Liver (tissue), 9 donors: Measurements from ENCODE around the gene OR2A5. TPM values are rescaled to one million over a fixed set of nuclear protein-coding genes. Genes with fewer than 3 reads are reported as not detected.

ENCODE experiments used
- DNase-seq: peaks from one replicate; pipeline ENCODE4 v3.0.0-alpha.2; 2017; ENCODE audit warnings: low spot score
- H3K27ac ChIP-seq, 2 donors: one replicate each; pipeline ENCODE4 v1.7.0; 2013; ENCODE audit warnings: inconsistent platforms in 2 of 2, low read length in 2 of 2, control low read depth in 1 of 2, low read depth in 1 of 2, mild to moderate bottlenecking in 1 of 2
- H3K27me3 ChIP-seq, 4 donors: one replicate each; pipeline versions ENCODE4 v1.6.1 to v1.7.0; 2013; ENCODE audit warnings: low read length in 3 of 4, inconsistent platforms in 1 of 4, mild to moderate bottlenecking in 1 of 4, moderate library complexity in 1 of 4; ENCODE audit not compliant: control insufficient read depth in 4 of 4, insufficient read depth in 4 of 4
- H3K36me3 ChIP-seq, 4 donors: one replicate each; pipeline versions ENCODE4 v1.6.1 to v1.7.0; 2013; ENCODE audit warnings: low read length in 3 of 4, mild to moderate bottlenecking in 3 of 4, low read depth in 1 of 4, moderate library complexity in 1 of 4; ENCODE audit not compliant: control insufficient read depth in 4 of 4, insufficient read depth in 3 of 4
- H3K4me1 ChIP-seq, 4 donors: one replicate each; pipeline versions ENCODE4 v1.6.1 to v1.7.0; 2013; ENCODE audit warnings: low read length in 3 of 4, mild to moderate bottlenecking in 3 of 4, moderate library complexity in 1 of 4; ENCODE audit not compliant: control insufficient read depth in 4 of 4, insufficient read depth in 4 of 4
- H3K4me3 ChIP-seq, 3 donors: one replicate each; pipeline versions ENCODE4 v1.6.1 to v1.7.0; 2013; ENCODE audit warnings: low read length in 3 of 3, control low read depth in 1 of 3, low read depth in 1 of 3, mild to moderate bottlenecking in 1 of 3
- H3K9ac ChIP-seq, 2 donors: one replicate each; pipeline ENCODE4 v1.7.0; 2013; ENCODE audit warnings: low read length in 2 of 2, mild to moderate bottlenecking in 2 of 2, moderate library complexity in 2 of 2, control low read depth in 1 of 2, low read depth in 1 of 2
- H3K9me3 ChIP-seq, 4 donors: one replicate each; pipeline versions ENCODE4 v1.6.1 to v1.7.0; 2013; ENCODE audit warnings: low read length in 3 of 4; ENCODE audit not compliant: control insufficient read depth in 4 of 4
- ATF3 ChIP-seq: IDR thresholded peaks from 2 replicates; pipeline ENCODE4 v1.6.1; 2016; ENCODE audit warnings: antibody characterized with exemption
- CTCF ChIP-seq: fragments of 150-350 bp; IDR thresholded peaks from 2 replicates; pipeline ENCODE4 v1.5.1; 2017; ENCODE audit warnings: improper control_type of control experiment, low read depth, low read length; ENCODE audit not compliant: missing input control
- EGR1 ChIP-seq, 2 donors: IDR thresholded peaks; 2 replicates each; pipeline ENCODE4 v1.6.1; 2016 to 2018; ENCODE audit warnings: antibody characterized with exemption in 2 of 2, low read depth in 2 of 2
- FOXA1 ChIP-seq: IDR thresholded peaks from 2 replicates; pipeline ENCODE4 v1.6.1; 2016; ENCODE audit warnings: antibody characterized with exemption
- FOXA2 ChIP-seq: IDR thresholded peaks from 2 replicates; pipeline ENCODE4 v1.6.1; 2016; ENCODE audit warnings: antibody characterized with exemption
- GABPA ChIP-seq, 2 donors: IDR thresholded peaks in 1 of 2; conservative IDR thresholded peaks in 1 of 2; 2 replicates each; pipeline ENCODE4 v1.6.1; 2016; ENCODE audit warnings: antibody characterized with exemption in 2 of 2, mild to moderate bottlenecking in 1 of 2, moderate library complexity in 1 of 2
- HNF4A ChIP-seq, 2 donors: conservative IDR thresholded peaks; 2 replicates each; pipeline ENCODE4 v1.6.1; 2016; ENCODE audit warnings: antibody characterized with exemption in 2 of 2, mild to moderate bottlenecking in 2 of 2
- HNF4G ChIP-seq: IDR thresholded peaks from 2 replicates; pipeline ENCODE4 v1.6.1; 2016; ENCODE audit warnings: antibody characterized with exemption
- JUND ChIP-seq, 2 donors: IDR thresholded peaks; 2 replicates each; pipeline ENCODE4 v1.6.1; 2016; ENCODE audit warnings: antibody characterized with exemption in 2 of 2
- MAX ChIP-seq: IDR thresholded peaks from 2 replicates; pipeline ENCODE4 v1.6.1; 2016; ENCODE audit warnings: antibody characterized with exemption
- NR2F2 ChIP-seq: IDR thresholded peaks from 2 replicates; pipeline ENCODE4 v1.6.1; 2016; ENCODE audit warnings: antibody characterized with exemption
- RAD21 ChIP-seq, 2 donors: IDR thresholded peaks; 2 replicates each; pipeline ENCODE4 v1.6.1; 2016; ENCODE audit warnings: antibody characterized with exemption in 2 of 2, mild to moderate bottlenecking in 2 of 2
- REST ChIP-seq: IDR thresholded peaks from 2 replicates; pipeline ENCODE4 v1.6.1; 2016; ENCODE audit warnings: antibody characterized with exemption, mild to moderate bottlenecking
- RXRA ChIP-seq, 2 donors: IDR thresholded peaks; 2 replicates each; pipeline ENCODE4 v1.6.1; 2017 to 2018; ENCODE audit warnings: antibody characterized with exemption in 2 of 2, mild to moderate bottlenecking in 1 of 2
- SP1 ChIP-seq: IDR thresholded peaks from 2 replicates; pipeline ENCODE4 v1.6.1; 2018; ENCODE audit warnings: antibody characterized with exemption, mild to moderate bottlenecking
- TAF1 ChIP-seq: conservative IDR thresholded peaks from 2 replicates; pipeline ENCODE4 v1.6.1; 2016; ENCODE audit warnings: antibody characterized with exemption, mild to moderate bottlenecking
- YY1 ChIP-seq: IDR thresholded peaks from 2 replicates; pipeline ENCODE4 v1.6.1; 2016; ENCODE audit warnings: antibody characterized with exemption, mild to moderate bottlenecking
- ZBTB33 ChIP-seq: IDR thresholded peaks from 2 replicates; pipeline ENCODE4 v1.6.1; 2016; ENCODE audit warnings: antibody characterized with exemption
- WGBS: extraction: QIAGEN DNeasy Blood & Tissue Kit; methylation state at CpG from one replicate; pipeline ENCODE4 v1.1.7; 2013; 5-methylcytosine and 5-hydroxymethylcytosine counted together
- polyA plus RNA-seq, 2 donors: library from polyadenylated mRNA; stranded (reverse) in 1 of 2; unstranded in 1 of 2; fragments of 200-250 nt in 1 of 2; fragments of >200 nt in 1 of 2; fragmentation: Nextera tagmentation in 1 of 2; extraction: Ambion mirVana in 1 of 2; gene quantifications; one replicate each; pipeline versions ENCODE4 v1.2.1 to v1.2.3, GENCODE V29; 2013 to 2015
- total RNA-seq, 2 donors: library from RNA; depleted of rRNA; stranded (reverse); fragments of >200 nt; gene quantifications; one replicate each; pipeline ENCODE4 v1.2.3, GENCODE V29; 2014
- donor health status: healthy.
- donor health status: healthy.
- donor health status: healthy.
- donor health status: healthy.
- donor health status: healthy.

OR2A5 gene
- total and polyA plus RNA-seq, 4 donors, result 0.28 TPM; not detected in 3

GRCh38 chr7:144085978-144086377 is 37.2 kb downstream of the OR2A5 start, which contains the start of gene OR2A12:
OR2A12 (plus strand) TSS chr7:144086278; CDS start chr7:144095108, 8,830 bp downstream.
- no peak for TF ChIP-seq RAD21 (IDR thresholded peaks at IDR 0.05)
- TF ChIP-seq REST, result no peak
- no peak for TF ChIP-seq NR2F2
- no peak for TF ChIP-seq FOXA2
- TF ChIP-seq GABPA (IDR thresholded peaks at IDR 0.05 in 1 of 2, conservative IDR thresholded peaks at IDR 0.05 in 1 of 2), result no peak
- no peak for TF ChIP-seq TAF1
- TF ChIP-seq JUND (IDR thresholded peaks at IDR 0.05), result no peak
- TF ChIP-seq YY1, result no peak
- TF ChIP-seq MAX, result no peak
- no peak for TF ChIP-seq CTCF
- TF ChIP-seq HNF4A (conservative IDR thresholded peaks at IDR 0.05), result no peak
- no peak for TF ChIP-seq ATF3
- TF ChIP-seq RXRA (IDR thresholded peaks at IDR 0.05), result no peak
- TF ChIP-seq SP1, result no peak
- TF ChIP-seq ZBTB33, result no peak
- no peak for TF ChIP-seq HNF4G
- TF ChIP-seq FOXA1, result no peak
- no peak for TF ChIP-seq EGR1 (IDR thresholded peaks at IDR 0.05; ENCODE audit: low read depth in 2 of 2)
- Histone ChIP-seq H3K36me3 (no peaks in the 10 kb centered on the region), H3K9ac (no peak within 1 kb of the TSS), H3K27ac (no peak within 1 kb of the TSS), H3K4me1 (no peaks in the 10 kb centered on the region), H3K9me3 (no peaks in the 10 kb centered on the region), H3K27me3 (no peaks in the 10 kb centered on the region), H3K4me3 (no peak within 1 kb of the TSS)
- 86% methylated on average over 2 of the region's 2 CpGs for WGBS
- DNase-seq, result no peak
